Stimulated activated CD4-positive, alpha-beta T cell treated with anti-CD3 and anti-CD28 coated beads, Interleukin-4, amount 100 ng/mL, for 24 hours (primary cell): ENCODE data around the gene KLRC1.
"Not testable (repeated sequence)": the region's sequence is repeated elsewhere in the genome, so short reads cannot be mapped to it uniquely, and the experiment has no call there.

ENCODE experiments used
- DNase-seq: peaks from one replicate; pipeline ENCODE4 v3.0.0-alpha.2; 2020

KLRC1 gene

DNA sequence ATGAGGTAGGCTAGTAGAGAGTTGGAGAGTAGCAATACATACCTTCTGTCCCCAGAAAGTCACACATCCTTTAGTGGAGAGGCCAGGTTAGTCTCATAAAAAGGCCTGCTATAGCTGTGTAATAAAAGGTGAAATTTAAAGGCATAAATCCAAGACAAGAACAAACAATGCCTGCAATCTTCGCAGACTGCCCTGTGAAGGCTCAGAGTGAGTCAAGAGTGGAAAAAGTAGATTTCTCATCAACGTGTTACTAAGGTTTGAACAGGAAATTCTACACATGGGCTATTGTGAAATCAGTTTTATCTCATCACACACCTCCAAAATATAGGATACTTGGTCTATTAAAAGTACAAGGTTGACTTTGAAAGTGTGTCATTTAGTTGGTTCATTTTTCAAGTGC is at the start of gene KLRC1:
Gene KLRC1 (minus strand): TSS at position 222 of the 400 bp plus-strand sequence. CDS start 2,221 bp downstream, outside the sequence.
- DNase-seq: no peak

DNA sequence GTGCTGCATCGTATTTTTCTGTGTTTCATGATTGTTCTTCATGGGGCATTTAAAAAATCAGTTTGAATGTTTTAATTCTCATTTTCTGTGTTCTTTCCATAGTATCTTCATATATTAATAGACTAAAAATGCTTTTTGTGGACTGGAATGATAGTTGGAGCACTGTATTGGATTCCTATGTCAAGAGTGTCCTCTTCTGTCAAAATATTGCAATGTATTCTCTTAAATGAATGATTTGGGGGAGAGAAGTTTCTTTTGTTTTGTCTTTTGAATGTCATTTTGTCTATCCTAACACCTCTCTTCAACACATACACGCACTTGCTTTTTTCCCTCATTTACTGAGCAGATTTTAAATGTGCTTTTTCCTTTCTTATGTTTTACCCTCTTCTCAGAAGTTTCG is 47.9 kb upstream of the KLRC1 start:
- no peak for DNase-seq

DNA sequence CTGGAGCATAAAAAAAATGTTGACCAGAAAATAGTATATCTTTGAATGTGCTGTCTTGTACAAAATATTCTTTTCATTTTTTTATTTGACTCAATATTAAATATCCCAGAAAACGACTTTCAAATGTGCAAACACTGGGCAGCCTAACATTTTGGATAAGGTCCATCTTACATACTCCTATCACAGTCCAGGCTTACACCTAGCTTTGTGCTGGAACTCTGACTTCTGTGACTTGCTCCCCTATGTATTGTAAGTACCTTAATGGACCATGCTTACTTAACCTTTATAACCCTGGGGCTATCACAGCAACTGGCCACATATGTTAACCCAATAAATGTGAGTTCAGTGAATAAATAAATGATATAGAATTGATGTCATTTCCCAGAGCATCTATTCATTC is 44.9 kb upstream of the KLRC1 start:
- no peak for DNase-seq

DNA sequence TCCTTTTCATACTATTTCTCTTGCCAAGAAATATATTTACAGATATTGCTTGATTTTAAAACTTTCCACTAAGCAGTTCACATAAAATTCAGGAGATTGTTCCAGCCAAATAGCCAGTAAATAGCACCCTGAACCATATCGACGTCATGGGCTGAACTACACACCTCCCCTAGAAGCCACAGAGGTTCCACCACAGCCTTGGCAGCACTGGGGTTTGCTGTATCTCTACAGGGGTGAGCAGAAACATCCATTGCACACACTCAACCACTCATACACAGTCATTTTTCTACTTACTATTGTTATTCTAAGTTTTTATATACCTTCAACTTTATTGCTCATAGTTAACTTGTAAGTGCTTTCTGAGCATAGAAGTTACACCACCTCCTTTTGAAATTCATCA is 44.4 kb upstream of the KLRC1 start:
- peak; percentile 18 for DNase-seq

DNA sequence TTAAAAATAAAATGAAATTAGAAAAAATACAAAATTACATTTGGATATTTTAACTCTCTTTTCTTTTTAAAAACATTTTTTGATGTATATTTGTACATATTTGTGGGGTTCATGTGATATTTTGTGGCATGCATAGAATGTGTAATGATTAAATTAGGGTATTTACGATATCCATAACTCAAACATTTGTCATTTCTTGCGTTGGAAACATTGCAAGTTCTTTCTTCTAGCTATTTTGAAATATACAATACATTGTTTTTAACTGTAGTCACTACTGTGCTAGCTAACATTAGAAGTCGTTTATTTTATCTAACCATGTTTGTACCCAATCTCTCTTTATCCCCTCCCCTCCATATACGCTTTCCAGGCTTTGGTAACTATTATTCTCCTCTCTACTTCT is 38.6 kb upstream of the KLRC1 start:
- no peak for DNase-seq

DNA sequence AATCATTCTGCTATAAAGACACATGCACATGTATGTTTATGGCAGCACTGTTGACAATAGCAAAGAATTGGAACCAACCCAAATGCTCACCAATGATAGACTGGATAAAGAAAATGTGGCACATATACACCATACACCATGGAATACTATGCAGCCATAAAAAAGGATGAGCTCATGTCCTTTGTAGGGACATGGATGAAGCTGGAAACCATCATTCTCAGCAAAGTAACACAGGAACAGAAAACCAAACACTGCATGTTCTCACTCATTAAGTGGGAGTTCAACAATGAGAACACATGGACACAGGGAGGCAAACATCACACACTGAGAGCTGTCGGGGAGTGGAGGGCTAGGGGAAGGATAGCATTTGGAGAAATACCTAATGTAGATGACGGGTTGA is 34.2 kb upstream of the KLRC1 start:
- not testable (repeated sequence) for DNase-seq

DNA sequence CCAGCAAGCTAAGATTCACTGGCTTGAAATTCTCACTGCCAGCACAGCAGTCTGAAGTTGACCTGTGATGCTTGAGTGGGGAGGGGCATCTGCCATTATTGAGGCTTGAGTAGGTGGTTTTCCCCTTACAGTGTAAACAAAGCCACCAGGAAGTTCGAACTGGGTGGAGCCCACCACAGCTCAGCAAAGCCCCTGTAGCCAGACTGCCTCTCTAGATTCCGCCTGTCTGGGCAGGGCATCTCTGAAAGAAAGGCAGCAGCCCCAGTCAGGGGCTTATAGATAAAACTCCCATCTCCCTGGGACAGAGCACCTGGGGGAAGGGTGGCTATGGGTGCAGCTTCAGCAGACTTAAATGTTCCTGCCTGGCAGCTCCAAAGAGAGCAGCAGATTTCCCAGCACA is 28.7 kb upstream of the KLRC1 start:
- not testable (repeated sequence) for DNase-seq

DNA sequence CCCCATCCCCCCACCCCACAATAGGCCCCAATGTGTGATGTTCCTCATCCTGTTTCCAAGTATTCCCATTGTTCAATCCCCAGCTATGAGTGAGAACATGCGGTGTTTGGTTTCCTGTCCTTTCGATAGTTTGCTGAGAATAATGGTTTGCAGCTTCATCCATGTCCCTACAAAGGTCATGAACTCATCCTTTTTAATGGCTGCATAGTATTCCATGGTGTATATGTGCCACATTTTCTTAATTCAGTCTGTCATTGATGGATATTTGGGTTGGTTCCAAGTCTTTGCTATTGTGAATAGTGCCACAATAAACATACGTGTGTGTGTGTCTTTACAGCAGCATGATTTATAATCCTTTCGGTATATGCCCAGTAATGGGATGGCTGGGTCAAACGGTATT is 19.6 kb upstream of the KLRC1 start:
- DNase-seq: not testable (repeated sequence)

DNA sequence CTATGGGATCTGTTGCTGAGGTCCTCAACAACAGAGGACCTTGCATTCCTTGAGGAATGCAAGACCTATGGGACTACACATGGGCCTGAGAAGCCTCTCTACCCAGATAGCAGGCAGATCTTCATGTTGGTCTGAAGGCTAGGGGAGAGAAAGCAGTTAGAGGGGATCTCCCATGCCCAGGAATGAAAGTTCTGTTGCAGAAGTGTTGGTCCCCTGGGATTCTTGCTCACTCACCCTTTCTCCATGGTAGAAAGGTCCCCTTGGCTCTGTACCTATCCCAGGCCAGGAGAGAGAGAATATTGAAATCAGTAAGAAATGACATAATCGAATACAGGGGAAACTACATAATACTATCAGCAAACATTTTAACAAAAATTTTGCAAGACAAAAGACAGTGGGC is 16.5 kb upstream of the KLRC1 start:
- DNase-seq: no peak

DNA sequence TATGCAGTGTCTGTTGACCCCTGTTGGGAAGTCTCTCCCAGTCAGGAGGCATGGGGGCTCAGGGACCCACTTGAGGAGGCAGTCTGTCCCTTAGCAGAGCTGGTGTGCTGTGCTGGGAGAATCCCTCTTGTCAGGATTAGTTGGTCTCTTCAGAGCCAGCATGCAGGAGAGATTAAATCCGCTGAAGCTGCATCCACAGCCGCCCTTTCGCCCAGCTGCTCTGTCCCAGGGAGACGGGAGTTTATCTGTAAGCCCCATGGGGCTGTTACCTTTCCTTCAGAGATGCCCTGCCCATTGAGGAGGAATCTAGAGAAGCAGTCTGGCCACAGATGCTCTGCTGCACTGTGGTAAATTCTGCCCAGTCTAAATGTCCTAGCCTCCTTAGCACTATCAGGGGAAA is 13.1 kb upstream of the KLRC1 start:
- DNase-seq: no peak

DNA sequence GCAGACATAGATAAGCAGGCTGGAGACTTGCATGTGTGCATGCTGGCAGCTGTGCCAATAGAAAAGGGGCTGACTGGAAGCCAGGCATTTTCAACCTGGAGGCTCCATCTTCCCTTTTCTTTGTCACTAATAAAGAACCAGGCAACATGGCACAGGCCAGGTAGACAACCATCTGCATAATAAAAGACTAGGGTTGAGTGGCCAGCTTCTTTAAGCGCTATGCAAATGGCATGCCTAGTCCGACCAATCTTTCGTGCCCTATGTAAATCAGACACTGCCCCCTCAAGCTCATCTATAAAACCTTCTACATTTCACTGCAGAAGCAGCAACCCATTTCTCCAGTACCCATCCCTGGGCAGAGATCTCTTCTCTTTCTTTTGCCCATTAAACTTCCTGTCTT is 4.6 kb upstream of the KLRC1 start:
- DNase-seq: no peak

DNA sequence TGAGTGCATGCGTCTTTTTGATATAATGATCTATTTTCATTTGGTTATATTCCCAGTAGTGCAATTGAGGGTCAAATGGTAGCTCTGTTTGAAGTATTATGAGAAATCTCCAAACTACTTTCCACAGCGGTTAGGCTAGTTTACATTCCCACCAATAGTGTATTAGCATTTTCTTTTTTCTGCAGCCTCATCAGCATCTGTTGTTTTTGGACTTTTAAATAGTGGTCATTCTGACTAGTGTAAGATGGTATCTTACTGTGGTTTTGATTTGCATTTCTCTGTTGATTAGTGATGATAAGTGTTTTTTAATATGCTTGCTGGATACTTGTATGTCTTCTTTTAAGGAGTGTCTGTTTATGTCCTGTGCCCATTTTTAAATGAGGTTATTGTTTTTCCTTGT is 3.7 kb upstream of the KLRC1 start:
- no peak for DNase-seq

DNA sequence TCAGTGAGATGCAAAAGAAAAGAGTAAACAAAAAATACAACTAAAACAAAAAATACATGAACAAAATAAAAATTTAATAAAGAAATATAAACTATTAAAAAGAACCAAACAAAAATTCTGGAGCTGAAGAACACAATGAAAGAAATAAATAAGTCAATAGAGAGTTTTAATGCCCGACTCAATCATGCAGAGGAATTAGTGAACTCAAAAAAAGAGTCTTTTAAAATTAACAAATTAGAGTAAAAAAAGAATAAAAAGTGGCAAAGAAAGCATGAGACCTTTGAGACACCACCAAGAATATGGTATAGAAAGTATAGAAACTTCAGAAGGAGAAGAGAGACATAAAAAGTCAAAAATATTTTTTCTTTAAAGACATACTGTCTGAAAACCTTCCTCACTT is 2.6 kb upstream of the KLRC1 start:
- no peak for DNase-seq

DNA sequence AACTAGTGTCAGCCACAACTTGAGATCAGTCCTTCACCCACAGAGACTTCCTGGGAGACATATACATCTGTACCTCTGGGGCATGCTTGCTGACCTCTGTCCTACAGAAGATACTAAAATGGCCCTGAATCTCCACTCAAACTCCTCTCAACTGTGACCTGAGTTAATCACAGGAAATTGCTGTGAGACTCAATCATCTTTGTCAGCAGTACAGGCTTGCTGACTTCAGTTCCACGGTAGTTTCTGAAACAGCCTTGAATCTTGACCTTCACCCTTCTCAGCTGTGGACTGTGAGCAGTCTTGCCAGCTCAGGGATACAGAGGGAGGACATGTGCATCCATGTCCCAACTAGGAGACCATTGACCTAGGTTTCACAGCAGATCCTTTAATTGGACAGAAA is 1.4 kb upstream of the KLRC1 start:
- DNase-seq: no peak

DNA sequence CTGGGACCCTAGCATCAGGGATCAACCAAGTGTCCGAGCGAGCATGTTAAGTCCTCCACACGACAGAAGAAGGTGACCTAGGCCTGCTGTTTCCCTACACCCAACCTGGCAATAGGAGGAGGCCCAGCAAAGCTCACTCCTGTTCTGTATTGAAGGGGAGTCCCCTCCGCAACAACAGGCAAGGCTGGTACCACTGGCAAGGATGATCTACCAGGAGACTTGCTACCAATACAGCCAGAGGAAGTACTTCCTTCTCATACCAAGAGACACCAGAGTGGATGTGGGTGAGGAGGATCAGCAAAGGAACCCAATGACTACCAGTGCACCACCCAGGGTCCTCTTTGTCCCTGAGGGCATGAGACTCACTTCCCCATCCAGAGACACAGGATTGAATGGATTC is 4.9 kb downstream of the KLRC1 start:
- no peak for DNase-seq

DNA sequence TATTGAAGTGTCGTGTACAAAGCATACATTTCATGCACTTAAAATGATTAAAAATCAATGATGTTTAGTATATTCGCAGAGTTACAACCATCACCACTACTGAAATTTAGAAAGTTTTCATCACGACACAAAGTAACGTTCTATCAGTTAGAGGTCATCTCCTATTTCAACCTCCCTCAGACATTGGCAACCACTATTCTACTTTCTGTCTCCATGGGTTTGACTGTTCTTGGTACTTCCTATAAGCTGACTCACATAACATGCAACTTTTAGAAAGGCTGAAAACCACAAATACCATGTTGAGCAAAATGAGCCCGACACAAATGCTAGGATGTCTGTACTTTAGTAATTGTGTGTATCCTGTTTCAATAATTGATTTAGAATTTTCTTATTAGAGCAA is 7.1 kb downstream of the KLRC1 start:
- DNase-seq: not testable (repeated sequence)

DNA sequence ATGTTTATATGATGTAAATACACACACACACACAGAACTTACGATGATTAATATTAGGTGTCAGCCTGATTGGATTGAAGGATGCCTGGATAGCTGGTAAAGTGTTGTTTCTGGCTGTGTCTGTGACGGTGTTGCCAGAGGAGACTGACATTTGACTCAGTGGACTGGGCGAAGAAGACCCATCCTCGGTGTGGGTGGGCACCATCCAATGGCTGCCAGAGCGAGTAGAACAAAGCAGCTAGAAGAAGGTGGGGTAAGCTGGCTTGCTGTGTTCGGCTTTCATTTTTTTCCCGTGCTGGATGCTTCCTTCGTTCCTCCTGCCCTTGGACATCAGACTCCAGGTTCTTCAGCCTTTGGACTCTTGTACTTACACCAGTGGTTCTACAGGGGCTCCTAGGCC is 12.0 kb downstream of the KLRC1 start:
- DNase-seq: not testable (repeated sequence)

DNA sequence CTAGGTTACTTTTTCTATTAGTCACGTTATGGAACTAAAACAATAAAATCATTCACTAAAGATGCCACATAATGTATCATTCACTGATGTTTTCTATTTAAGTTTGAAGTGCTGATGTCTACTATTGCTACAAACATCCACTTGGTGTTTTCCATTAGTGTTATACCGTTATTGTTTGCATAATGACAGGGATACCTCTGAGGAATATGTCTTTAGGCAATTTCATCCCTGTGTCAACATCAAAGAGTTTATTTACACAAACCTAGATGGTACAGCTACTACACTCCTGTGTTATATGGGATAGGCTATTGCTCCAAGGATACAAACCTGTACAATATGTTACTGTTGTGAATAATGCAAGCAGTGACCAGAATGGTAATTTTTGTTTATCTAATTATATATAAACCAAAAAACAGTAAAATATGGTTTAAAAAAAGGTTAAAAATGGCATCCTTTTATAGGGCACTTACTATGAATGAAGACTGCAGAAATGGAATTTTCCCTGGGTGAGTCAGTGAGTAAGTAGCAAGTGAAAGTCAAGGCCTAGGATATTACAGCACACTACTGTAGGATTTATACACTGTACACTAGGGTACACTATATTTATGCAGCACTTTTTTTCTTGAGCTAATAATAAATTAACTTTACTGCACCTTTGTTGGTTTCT is 13.4 kb downstream of the KLRC1 start:
- not testable (repeated sequence) for DNase-seq

DNA sequence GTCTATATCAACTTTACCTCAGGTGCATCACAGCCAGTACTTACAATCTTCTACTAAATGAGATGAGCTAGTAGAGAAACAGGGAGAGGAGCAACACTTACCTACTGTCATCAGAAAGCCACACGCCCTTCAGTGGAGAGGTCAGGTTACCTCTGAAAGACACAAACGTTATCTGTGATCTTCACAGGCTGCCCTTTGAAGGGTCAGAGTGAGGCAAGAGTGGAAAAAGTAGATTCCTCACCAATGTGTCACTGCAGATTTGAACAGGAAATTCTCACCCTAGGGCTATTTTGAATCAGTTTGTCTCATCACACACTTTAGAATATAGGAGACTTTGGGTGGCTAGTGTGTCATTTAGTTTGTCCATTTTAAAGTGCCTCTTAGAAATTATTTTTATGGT is 15.6 kb downstream of the KLRC1 start:
- DNase-seq: not testable (repeated sequence)

DNA sequence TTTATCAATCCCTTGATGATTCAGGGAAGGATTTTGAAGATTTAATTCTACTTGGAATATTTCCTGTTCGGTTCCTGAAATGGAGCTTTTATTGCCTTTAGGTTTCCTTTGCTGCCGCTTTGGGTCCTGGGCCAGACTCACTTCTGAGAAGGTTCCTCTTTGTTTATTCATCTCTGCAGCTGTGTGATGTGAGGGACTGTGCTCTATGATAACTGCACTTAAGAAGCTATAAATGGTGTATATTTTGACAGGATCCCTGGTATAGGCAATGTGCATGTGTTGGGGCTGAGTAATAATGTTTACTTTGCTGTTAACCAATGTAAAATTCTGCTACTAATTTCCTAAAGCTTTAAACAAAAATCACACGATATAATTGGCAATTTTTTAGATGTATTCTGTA is 17.4 kb downstream of the KLRC1 start, which contains the start of gene KLRC2:
Gene KLRC2 (minus strand): TSS at position 195 of the 400 bp plus-strand sequence. CDS start 24 bp downstream, at position 171.
- not testable (repeated sequence) for DNase-seq

DNA sequence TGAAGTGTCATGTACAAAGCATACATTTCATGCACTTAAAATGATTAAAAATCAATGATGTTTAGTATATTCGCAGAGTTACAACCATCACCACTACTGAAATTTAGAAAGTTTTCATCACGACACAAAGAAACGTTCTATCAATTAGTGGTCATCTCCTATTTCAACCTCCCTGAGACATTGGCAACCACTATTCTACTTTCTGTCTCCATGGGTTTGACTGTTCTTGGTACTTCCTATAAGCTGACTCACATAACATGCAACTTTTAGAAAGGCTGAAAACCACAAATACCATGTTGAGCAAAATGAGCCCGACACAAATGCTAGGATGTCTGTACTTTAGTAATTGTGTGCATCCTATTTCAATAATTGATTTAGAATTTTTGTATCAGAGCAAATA is 22.6 kb downstream of the KLRC1 start:
- DNase-seq: not testable (repeated sequence)

DNA sequence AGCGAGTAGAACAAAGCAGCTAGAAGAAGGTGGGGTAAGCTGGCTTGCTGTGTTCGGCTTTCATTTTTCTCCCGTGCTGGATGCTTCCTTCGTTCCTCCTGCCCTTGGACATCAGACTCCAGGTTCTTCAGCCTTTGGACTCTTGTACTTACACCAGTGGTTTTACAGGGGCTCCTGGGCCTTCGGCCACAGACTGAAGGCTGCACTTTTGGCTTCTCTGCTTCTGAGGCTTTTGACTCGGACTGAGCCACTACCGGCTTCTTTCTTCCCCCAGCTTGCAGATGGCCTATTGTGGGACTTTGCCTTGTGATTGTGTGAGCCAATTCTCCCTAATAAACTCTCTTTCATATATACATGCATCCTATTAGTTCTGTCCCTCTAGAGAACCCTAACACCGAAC is 27.2 kb downstream of the KLRC1 start:
- DNase-seq: not testable (repeated sequence)

DNA sequence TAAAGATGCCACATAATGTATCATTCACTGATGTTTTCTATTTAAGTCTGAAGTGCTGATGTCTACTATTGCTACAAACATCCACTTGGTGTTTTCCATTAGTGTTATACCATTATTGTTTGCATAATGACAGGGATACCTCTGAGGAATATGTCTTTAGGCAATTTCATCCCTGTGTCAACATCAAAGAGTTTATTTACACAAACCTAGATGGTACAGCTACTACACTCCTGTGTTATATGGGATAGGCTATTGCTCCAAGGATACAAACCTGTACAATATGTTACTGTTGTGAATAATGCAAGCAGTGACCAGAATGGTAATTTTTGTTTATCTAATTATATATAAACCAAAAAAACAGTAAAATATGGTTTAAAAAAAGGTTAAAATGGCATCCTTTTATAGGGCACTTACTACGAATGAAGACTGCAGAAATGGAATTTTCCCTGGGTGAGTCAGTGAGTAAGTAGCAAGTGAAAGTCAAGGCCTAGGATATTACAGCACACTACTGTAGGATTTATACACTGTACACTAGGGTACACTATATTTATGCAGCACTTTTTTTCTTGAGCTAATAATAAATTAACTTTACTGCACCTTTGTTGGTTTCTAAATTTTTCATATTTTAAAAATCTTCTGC is 28.8 kb downstream of the KLRC1 start:
- not testable (repeated sequence) for DNase-seq

DNA sequence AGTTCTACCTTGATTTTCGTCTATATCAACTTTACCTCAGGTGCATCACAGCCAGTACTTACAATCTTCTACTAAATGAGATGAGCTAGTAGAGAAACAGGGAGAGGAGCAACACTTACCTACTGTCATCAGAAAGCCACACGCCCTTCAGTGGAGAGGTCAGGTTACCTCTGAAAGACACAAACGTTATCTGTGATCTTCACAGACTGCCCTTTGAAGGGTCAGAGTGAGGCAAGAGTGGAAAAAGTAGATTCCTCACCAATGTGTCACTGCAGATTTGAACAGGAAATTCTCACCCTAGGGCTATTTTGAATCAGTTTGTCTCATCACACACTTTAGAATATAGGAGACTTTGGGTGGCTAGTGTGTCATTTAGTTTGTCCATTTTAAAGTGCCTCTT is 31.0 kb downstream of the KLRC1 start:
- DNase-seq: not testable (repeated sequence)

DNA sequence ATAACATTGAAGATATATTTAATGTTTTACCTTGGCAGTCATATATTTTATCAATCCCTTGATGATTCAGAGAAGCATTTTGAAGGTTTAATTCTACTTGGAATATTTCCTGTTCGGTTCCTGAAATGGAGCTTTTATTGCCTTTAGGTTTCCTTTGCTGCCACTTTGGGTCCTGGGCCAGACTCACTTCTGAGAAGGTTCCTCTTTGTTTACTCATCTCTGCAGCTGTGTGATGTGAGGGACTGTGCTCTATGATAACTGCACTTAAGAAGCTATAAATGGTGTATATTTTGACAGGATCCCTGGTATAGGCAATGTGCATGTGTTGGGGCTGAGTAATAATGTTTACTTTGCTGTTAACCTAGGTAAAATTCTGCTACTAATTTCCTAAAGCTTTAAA is 32.8 kb downstream of the KLRC1 start, which contains the start of gene KLRC3:
Gene KLRC3 (minus strand): TSS at position 262 of the 400 bp plus-strand sequence. CDS start 45 bp downstream, at position 217.
- not testable (repeated sequence) for DNase-seq
